GM12891 (cell line): Measurements from ENCODE around the gene DAND5.
"Not testable (repeated sequence)": the region's sequence is repeated elsewhere in the genome, so short reads cannot be mapped to it uniquely, and the experiment has no call there.

Source experiments
- POLR2A ChIP-seq: IDR thresholded peaks from 2 replicates; pipeline ENCODE4 v1.6.1; 2011; ENCODE audit warnings: low read depth, low read length, control low read depth
- POLR2AphosphoS5 ChIP-seq: IDR thresholded peaks from 2 replicates; pipeline ENCODE4 v1.6.1; 2011; ENCODE audit warnings: low read depth, low read length, control low read depth
- SPI1 ChIP-seq: IDR thresholded peaks from 2 replicates; pipeline ENCODE4 v1.6.1; 2011; ENCODE audit warnings: low read depth, low read length, control low read depth
- TAF1 ChIP-seq: IDR thresholded peaks from 2 replicates; pipeline ENCODE4 v1.6.1; 2011; ENCODE audit warnings: low read depth, low read length, control low read depth

- not testable (repeated sequence) for TF ChIP-seq POLR2A, TAF1, POLR2AphosphoS5, SPI1
These were observed 17.3 kb upstream of the DAND5 start for GRCh38 chr19:12952050-12952449.
